Measurements from ENCODE around the gene DPYD.

DNA sequence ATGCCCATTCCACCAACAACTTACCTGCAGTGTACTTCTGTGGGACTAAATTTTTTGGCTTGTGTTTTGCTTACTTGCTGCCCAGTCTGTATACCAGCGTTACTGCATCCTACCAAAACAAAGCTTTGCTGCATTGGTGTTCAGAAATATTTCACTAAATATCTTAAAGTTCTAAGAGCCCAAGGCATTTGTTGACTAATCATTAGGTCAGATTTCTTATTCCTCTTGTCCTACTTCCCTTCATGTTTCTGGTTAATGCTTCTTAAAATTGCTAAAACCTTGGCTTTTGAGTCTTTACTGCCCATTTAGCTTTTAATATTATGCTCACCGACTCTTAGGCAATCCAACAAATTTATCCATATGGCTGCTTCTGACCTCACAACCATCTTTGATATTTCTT lies 161.8 kb downstream of the DPYD start:
- TF ChIP-seq LEF1 (IDR thresholded peaks at IDR 0.05; ENCODE audit: borderline replicate concordance) (no peak), SUZ12 (IDR thresholded peaks at IDR 0.05) (no peak)

All from HEK293T (cell line).